ENCODE results near the gene RALGAPA2. TPM values are rescaled to one million over a fixed set of nuclear protein-coding genes. Genes with fewer than 3 reads are reported as not detected.

RALGAPA2 gene
- total RNA-seq, 1 experiment from 2014 or later, result 9.8 TPM

GRCh38 chr20:20597966-20598365 lies 114.5 kb downstream of the RALGAPA2 start:
- no peaks in the 10 kb centered on the region for H3K9me2 ChIP-seq (replicated peaks; ENCODE audit: low read length)
- H3K4me1 ChIP-seq (ENCODE audit: insufficient read depth, low read length), result no peaks in the 10 kb centered on the region
- no TSS peak for BruUV-seq (replicated peaks)
- H3K36me3 ChIP-seq (ENCODE audit: low read depth, low read length), result no peaks in the 10 kb centered on the region
- no peaks in the 10 kb centered on the region for H3K79me2 ChIP-seq (ENCODE audit: low read length)
- TF ChIP-seq EZH2 (IDR thresholded peaks at IDR 0.05; ENCODE audit: low read length, unreplicated experiment) (no peak), EZH2phosphoT487 (IDR thresholded peaks at IDR 0.05; ENCODE audit: borderline replicate concordance, low read length) (no peak)
- TF ChIP-seq, protein P1, sequence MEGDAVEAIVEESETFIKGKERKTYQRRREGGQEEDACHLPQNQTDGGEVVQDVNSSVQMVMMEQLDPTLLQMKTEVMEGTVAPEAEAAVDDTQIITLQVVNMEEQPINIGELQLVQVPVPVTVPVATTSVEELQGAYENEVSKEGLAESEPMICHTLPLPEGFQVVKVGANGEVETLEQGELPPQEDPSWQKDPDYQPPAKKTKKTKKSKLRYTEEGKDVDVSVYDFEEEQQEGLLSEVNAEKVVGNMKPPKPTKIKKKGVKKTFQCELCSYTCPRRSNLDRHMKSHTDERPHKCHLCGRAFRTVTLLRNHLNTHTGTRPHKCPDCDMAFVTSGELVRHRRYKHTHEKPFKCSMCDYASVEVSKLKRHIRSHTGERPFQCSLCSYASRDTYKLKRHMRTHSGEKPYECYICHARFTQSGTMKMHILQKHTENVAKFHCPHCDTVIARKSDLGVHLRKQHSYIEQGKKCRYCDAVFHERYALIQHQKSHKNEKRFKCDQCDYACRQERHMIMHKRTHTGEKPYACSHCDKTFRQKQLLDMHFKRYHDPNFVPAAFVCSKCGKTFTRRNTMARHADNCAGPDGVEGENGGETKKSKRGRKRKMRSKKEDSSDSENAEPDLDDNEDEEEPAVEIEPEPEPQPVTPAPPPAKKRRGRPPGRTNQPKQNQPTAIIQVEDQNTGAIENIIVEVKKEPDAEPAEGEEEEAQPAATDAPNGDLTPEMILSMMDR (conservative IDR thresholded peaks at IDR 0.05; ENCODE audit: low read depth, low read length), result no peak
- no peaks in the 10 kb centered on the region for H4K20me1 ChIP-seq (ENCODE audit: low read length)
- no peaks in the 10 kb centered on the region for H3K9me3 ChIP-seq (ENCODE audit: low read length)
- H3K27me3 ChIP-seq (ENCODE audit: low read length), result no peaks in the 10 kb centered on the region
- H2AFZ ChIP-seq (ENCODE audit: low read length), result no peak overlapping the region
- no peak for DNase-seq
- H3K4me2 ChIP-seq (ENCODE audit: low read length), result no peak overlapping the region
- H3K9ac ChIP-seq (ENCODE audit: low read length), result no peak overlapping the region
- intact Hi-C loops (cut with micrococcal nuclease), result no loop called here
- no peak overlapping the region for H3K27ac ChIP-seq (ENCODE audit: low read length)
- CTCF ChIA-PET, result no interaction called here
- ATAC-seq, result no peak
- POLR2A ChIA-PET (ENCODE audit: unreplicated experiment), result no interaction called here
- no peaks in the 10 kb centered on the region for H3F3A ChIP-seq (ENCODE audit: low read length, unreplicated experiment)
- no peak overlapping the region for H3K4me3 ChIP-seq (ENCODE audit: low read length)

DNA sequence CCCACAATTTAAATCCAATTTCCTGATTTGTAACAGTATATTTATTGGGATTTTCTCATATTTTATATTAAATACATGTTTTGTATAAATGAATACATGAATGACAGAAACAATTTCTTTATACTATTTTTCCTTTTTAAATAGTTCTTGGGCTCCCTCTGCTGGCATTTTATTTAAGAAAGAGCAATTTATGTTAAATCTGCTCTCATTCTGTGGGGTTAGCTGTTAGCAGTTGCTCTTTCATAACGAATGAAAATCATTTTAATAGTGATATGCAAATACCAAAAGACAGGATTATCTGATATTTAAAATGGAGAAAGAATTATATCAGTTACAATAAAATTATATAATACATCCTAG lies 118.3 kb downstream of the RALGAPA2 start:
- H3K9me2 ChIP-seq (replicated peaks; ENCODE audit: low read length), result no peaks in the 10 kb centered on the region
- H3K36me3 ChIP-seq (ENCODE audit: low read depth, low read length), result no peaks in the 10 kb centered on the region
- DNase-seq (peak; percentile 59), ATAC-seq (peak; percentile 34; the same call in 1 of the 2 replicates)
- no peak overlapping the region for H3K4me2 ChIP-seq (ENCODE audit: low read length)
- no peaks in the 10 kb centered on the region for H4K20me1 ChIP-seq (ENCODE audit: low read length)
- H3F3A ChIP-seq (ENCODE audit: low read length, unreplicated experiment), result no peaks in the 10 kb centered on the region
- ChIA-PET POLR2A (ENCODE audit: unreplicated experiment) (interaction anchor here (0.7 kb wide), 1 partner anchor 29 kb away, joined by 3 read pairs; no protein-coding TSS in a partner anchor), CTCF (interaction anchor here (0.6 to 1.4 kb wide), 7 partner anchors 18 to 511 kb away, joined by 3 to 10 read pairs (median 3); no protein-coding TSS in a partner anchor)
- intact Hi-C loops (cut with micrococcal nuclease), result loop anchor here (1.0 to 5.0 kb wide), 2 partner anchors 462 to 510 kb away; no protein-coding TSS in a partner anchor
- no peaks in the 10 kb centered on the region for H3K9me3 ChIP-seq (ENCODE audit: low read length)
- no peak overlapping the region for H3K9ac ChIP-seq (ENCODE audit: low read length)
- H3K4me1 ChIP-seq (ENCODE audit: insufficient read depth, low read length), result no peaks in the 10 kb centered on the region
- H3K27ac ChIP-seq (ENCODE audit: low read length), result no peak overlapping the region
- H3K27me3 ChIP-seq (ENCODE audit: low read length), result no peaks in the 10 kb centered on the region
- TF ChIP-seq, protein P1 (conservative IDR thresholded peaks at IDR 0.05; ENCODE audit: low read depth, low read length), result no peak
- TF ChIP-seq EZH2 (IDR thresholded peaks at IDR 0.05; ENCODE audit: low read length, unreplicated experiment) (no peak), EZH2phosphoT487 (IDR thresholded peaks at IDR 0.05; ENCODE audit: borderline replicate concordance, low read length) (no peak)
- BruUV-seq (replicated peaks), result no TSS peak
- no peak overlapping the region for H3K4me3 ChIP-seq (ENCODE audit: low read length)
- H3K79me2 ChIP-seq (ENCODE audit: low read length), result no peaks in the 10 kb centered on the region
- H2AFZ ChIP-seq (ENCODE audit: low read length), result no peak overlapping the region

- Histone ChIP-seq H3K4me2 (ENCODE audit: low read length) (no peak overlapping the region), H2AFZ (ENCODE audit: low read length) (no peak overlapping the region), H3K9me3 (ENCODE audit: low read length) (no peaks in the 10 kb centered on the region), H3K36me3 (ENCODE audit: low read depth, low read length) (no peaks in the 10 kb centered on the region), H4K20me1 (ENCODE audit: low read length) (no peaks in the 10 kb centered on the region), H3K79me2 (ENCODE audit: low read length) (no peaks in the 10 kb centered on the region), H3K27me3 (ENCODE audit: low read length) (no peaks in the 10 kb centered on the region), H3K4me1 (ENCODE audit: insufficient read depth, low read length) (no peaks in the 10 kb centered on the region), H3K4me3 (ENCODE audit: low read length) (no peak overlapping the region), H3K9ac (ENCODE audit: low read length) (no peak overlapping the region), H3F3A (ENCODE audit: low read length, unreplicated experiment) (no peaks in the 10 kb centered on the region), H3K9me2 (replicated peaks; ENCODE audit: low read length) (no peaks in the 10 kb centered on the region), H3K27ac (ENCODE audit: low read length) (no peak overlapping the region)
- POLR2A ChIA-PET (ENCODE audit: unreplicated experiment), result interaction anchor here (0.7 kb wide), 1 partner anchor 30 kb away, joined by 3 read pairs; no protein-coding TSS in a partner anchor
- intact Hi-C loops (cut with micrococcal nuclease), result loop anchor here (1.0 to 5.0 kb wide), 4 partner anchors 232 to 509 kb away; no protein-coding TSS in a partner anchor
- BruUV-seq (replicated peaks), result no TSS peak
- ATAC-seq (peak; percentile 81), DNase-seq (peak; percentile 62)
- TF ChIP-seq EZH2phosphoT487 (IDR thresholded peaks at IDR 0.05; ENCODE audit: borderline replicate concordance, low read length), result no peak
- TF ChIP-seq, protein P1 (conservative IDR thresholded peaks at IDR 0.05; ENCODE audit: low read depth, low read length), result peak; percentile 86
- CTCF ChIA-PET, result interaction anchor here (0.6 to 1.4 kb wide), 7 partner anchors 17 to 541 kb away, joined by 3 to 10 read pairs (median 3); partner anchors contain the start of genes CFAP61 and CRNKL1
Measured at GRCh38 chr20:20593447-20594170, 118.8 kb downstream of the RALGAPA2 start.
